CD4-positive, alpha-beta T cell treated with Interleukin-17A for 1 hour (primary cell): Measurements from ENCODE around the gene CCDC141.

ENCODE experiments used
- DNase-seq: peaks from one replicate; pipeline ENCODE4 v3.0.0-alpha.2; 2020

Gene CCDC141

DNA sequence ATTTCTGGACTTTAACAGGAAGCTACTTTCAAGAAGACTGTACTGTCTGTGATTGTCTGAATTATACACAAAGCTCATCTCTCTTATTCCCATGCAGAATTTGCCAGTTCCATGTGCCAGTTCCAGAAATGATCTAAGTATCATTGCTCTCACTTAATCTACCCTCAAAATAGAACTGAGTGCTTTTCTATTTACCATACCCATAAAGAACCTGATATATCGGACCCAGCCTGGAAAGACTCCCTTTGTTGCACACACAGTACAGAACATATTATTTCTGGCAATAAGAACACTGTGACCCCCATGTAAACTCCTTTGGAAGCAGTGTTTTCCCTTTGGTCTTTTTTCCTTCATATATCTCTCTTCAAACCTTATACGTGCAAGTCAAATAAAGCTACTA lies 140.4 kb downstream of the CCDC141 start:
- no peak for DNase-seq

DNA sequence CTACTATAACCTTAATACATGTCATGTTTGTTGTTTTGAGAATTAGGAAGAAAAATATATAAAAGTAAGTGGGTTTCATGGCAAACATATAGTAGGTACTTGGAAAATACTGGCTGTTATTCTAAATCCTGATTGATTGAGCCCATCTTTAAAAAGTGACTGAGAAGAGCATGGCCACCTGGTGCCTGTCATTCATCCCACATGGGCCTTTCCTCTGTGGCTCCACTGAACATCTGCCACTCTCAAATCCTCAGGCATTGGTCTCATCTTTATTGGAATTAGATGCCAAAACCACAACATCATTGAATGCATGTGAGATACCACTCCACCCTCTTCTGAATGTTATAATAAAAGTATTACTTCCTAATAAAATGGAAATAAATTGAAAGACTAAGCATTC lies 141.1 kb downstream of the CCDC141 start:
- no peak for DNase-seq

DNA sequence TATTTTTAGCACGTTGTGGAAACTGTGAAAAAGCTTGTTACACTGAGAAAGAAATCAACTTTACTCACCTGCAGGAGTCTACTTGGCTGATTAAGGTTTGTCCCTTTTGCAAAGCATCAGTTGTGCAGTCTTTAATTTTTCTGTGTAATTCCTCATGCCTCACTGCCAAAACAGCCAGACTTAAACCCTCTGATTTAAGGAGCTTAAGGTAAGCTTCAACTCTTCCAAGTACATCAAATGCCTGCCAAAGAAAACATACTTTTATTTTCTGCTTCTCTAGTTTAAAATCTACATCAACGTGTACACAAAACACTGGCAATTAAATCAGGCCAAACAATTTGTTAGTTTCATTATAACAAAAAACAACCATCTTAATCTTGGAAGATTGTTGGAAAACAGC lies 144.7 kb downstream of the CCDC141 start:
- DNase-seq, result no peak

DNA sequence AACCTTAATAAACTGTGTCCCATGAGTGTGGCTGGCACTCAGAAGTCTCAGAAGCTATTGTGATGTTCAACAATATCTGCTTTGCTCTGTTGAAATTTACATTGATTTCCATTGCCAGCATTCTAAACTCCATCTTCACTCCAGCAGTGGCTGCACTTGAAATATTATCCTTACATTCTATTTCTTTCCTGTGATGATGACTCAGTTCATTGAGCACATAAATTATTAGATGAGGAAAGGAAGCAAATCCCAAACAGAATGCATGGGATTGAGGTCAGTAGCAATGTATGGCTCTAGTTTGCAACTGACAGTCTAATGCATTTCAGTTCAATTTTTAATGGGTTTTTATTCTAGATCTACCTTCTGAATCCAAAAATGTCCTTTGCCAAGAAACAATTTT lies 150.3 kb downstream of the CCDC141 start:
- no peak for DNase-seq

DNA sequence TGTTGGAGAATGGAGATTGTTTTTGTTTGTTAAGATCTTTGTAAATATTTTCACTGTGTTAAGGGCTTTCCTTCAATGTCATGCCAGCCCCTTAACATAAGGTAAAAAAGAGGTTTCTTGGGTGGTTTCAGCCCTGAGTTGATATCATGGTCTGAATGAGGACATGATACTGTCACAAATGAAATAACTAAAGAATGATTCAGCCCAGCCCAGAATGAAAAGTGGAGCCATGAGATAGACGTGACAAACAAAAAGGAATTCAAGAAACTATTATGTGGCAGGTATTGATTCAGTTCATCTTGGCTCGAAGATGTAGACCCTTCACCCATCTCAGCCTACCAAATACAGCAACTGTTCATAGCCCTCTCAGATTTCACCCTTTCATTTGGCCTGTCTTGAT lies 154.1 kb downstream of the CCDC141 start:
- no peak for DNase-seq

DNA sequence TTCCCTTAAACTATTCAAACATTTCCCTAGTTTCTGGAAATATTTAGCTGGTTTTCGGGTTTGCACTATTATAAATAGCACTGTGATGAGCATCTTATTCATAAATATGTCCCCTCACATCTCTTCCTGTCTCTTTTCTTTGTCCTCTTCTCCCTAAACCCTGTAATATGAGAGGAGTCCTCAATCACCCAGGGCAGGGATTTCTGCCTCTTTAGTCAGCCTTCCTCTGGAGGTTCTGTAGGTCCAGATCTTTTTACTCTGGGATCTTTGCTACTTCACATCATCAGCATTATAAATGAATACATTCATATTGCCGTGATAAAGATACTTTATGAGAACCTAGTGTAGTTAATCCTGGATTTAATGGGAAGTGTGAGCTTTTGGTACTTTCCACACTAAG lies 154.8 kb downstream of the CCDC141 start:
- DNase-seq, result no peak

DNA sequence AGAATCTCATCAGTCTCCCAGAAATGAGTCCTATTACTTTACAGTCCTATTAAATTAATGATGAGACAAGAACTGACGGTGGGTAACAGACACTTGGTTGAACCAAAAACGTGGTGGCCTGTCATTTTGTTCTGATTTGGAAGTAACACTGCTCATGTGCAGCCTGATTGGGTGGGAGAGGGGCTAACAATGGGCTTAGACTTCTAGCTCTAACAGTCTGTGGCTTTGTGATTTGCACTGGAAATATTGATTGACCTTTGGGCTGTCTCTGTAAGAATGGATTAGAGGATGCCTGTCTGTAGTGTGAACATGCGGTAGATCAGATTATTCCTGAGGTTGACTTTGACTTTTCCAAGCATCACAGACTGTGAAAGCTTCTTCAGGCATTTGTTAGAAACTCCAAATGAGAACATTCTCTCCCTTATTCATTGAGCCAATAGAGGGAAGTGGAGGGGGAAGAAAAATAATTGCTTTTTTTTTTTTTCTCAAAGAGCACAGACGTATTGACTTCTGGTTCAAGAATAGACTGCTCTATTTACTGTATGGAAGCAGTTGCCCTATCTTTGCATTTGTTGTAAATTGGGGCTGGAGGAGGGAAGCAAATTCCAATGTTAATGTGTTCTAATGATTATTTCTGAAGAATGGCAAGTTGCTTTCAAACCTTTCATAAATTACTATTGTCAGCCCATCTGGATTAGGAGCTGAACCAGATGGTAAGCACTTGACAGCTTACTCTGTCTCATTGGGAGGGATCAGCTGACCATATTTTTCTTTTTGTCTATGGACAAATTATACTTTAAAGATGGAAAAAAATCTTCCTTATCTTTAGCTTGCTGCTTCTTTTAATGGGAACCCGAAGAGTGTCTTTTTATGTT lies 156.9 kb downstream of the CCDC141 start:
- no peak for DNase-seq

DNA sequence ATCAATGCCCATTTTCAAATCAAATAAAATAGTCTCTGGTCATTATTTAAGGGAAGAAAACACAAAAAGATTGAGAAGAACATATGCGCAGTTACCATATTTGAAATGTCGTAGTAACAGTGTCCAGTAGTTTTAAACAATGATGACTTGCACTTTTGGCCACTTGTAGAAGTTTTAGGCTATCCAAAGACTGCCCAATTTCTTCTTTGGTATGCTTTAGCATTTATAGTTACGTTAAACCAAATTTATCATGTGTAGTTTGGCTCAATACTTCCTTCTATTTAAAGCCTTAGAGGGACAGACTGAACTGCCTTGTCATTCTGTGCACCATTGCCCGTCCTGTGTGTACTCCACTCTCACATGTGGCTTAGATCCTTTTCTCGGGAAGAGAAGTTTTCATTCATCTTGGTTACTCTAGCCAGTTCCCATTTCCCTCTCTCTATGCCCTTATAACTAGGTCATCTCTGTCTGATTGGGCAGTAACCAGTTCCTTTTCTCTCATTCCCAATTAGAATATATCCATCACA lies 157.9 kb downstream of the CCDC141 start:
- DNase-seq, result no peak

DNA sequence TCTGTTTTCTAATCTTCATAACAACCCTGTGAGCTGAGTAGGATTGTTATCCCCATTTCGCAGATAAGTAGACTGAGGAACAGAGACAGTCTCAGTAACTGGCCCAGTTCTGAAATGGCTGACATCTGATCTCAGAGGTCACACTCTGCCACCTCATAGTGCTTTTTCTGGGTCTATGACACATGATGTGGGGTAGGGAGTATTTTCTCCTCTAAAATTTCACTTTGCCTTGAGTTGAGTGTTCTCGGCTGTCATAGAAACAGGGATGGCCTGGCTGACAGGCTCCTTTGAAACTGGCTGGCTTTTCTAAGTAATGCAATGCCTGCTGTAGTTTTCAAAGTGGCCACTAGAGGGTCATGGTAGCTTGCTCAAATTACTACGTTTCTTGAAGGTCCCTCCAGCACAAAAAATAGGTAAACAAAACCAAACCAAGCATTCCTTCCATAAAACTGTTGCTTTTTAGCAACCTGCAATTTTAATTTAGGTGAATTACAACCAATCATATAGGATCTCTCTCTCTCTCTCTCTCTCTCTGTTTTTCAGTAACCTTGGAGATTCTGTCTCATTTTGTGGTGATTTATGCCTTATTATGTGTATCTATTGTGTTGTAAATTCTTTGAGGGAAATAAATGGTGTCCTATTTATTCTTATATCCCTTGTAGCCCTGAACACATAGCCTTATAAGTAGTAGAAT lies 158.5 kb downstream of the CCDC141 start:
- peak; percentile 61 for DNase-seq

DNA sequence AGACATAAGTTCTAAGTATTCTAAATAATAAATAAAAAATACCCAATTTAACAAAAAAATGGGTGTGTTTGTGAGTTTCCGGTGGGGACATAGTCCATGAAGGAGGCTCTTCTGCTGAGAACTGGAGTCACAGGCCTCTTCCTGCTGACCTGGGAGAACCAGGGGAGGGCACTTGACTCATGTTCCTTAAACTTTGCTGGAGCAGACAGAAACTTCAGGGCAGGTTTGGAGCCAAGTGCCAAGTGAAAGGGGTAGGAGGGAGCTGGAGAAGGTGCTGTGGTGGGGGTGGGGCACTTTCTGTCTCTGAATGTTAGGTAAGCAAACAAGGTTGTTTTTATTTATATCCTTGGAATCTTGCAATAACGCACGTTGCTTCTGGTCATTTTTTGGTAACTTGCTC lies 163.9 kb downstream of the CCDC141 start:
- no peak for DNase-seq

DNA sequence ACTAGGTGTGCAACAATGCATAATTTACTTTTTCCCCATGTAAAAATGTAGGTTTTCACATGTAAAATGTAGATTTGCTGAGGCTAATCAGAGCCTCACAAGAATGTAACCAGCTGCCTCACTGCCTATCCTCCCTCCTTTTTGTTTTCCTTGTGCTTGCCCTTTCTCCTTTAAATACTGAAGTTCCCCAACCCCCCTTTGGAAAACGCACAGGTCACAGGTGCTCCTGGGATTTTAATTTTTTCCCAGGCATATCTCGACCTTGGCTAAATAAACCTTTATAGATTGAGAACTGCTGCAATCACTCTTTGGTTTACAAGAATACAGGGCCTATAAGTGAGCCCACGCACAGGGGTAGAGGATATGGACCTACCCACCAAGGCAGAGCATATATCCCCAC lies 165.5 kb downstream of the CCDC141 start:
- DNase-seq, result no peak

DNA sequence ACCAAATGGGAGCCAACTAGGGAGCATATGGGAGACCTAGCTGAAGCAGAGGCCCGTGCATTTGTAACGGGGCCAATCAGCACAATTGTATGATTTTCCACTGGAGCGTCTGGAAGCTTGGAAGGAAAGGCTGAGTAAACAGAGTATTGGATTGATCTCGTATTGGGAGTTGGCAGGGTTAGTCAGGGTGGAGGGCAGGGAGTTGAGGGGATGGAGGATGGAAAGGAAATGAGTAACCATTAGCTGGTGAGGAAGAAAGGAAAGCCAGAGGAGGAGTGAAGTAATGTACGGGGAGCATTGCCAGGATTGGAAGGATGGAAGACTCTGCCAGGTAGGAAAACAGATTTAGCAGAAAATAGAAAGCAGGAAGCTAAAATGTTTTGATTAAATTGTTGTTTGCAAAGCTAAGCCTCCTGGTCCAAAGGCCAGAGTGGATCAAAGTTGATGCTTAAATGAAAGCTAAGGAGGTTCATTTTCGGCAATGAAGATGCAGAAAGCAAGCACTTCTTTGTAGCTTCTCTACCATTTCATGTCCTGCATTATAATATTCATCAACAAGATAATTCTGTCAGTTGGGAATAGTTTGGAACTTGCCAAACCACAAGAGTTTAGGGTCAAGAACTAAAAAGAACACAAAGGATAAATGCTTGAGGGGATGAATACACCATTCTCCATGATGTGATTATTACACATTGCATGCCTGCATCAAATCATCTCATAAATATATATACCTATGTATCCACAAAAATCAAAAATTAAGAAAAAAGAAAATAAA lies 167.1 kb downstream of the CCDC141 start:
- no peak for DNase-seq

DNA sequence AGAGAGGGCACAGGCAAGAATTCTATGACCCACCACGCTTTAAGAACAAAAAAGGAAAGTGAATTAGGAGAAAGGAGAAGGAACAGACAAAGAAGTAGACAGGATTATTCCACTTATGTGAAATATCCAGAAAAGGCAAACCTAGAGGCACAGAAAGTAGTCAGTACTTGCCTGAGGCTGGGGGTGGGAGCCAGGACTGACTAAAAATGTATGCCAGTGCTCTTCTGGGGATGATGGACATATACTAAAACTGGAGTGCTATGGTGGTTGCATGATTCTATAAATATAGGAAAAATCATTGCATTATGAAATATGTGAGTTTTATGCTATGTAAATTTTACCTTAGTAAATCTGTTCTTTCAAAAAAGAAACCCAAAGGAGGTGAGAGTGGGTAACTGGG lies 168.9 kb downstream of the CCDC141 start:
- DNase-seq, result no peak

DNA sequence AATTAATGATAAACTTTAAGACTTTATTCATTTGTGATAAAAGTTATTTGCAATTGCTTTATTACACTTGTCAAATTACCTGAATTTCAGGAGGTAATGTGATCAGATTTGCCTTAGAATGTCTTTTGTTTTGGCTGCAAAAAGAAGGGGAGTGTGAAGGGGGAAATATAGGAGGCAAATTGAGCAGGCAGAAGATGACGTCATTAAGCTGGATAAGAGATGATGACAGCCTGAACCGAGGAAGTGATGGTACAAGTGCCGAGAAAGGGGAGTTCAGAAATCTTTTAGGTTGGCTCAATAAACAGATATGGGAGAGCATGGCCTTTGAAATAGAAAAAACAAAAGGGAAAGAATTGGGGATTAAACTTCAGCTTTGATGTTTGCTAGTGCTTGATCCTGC lies 169.7 kb downstream of the CCDC141 start:
- DNase-seq, result no peak

DNA sequence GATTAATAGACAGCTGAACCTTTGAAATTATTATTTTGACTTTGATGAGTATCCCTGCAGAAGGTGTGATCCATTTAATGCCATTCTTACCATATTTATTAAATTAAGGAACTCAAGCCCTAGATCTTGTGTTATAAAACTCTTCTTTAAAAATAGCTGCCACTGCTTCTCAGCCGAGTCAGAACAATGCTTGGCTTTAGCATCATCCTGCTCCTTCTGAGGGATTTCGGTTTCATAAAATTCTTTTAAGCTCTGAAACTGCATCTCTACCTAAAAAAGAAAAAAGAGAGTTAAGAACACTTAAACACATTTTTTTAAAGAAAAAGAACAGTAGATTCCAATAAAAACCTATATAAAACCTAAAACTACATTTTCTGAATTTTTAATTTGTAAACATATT lies 172.1 kb downstream of the CCDC141 start:
- DNase-seq, result no peak

DNA sequence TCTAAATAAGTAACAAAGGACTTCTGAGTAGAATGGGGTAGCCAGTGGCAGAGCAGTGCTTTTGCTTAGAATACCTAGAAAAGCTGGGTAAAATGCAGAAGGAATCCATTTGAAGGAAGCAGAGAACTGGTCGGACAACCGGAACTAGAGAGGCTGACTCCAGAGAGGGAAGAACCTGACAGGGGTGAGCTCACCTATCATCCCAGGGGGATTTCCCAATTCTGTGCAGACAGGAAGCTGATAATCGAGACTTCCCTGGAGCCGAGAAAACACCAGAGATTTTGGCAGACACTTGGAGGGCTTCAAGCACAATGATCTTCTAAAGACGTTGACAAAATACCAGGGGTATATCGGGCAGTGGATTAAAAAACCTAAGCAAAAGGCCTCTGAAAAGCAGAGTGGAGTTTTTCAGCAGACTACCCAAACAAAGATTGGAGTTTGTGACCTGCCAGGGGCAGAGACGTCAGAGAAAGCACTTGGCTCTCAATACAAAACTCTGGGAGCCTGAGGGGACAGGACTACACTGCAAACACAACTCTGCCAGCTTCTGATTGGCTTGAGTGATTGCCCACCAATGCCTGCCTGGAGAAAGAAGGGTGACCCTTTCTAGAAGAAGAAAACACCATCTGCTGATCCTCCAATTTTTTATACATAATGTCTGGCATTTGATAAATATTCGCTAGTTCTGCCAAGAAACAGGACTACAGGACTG lies 175.3 kb downstream of the CCDC141 start:
- no peak for DNase-seq

DNA sequence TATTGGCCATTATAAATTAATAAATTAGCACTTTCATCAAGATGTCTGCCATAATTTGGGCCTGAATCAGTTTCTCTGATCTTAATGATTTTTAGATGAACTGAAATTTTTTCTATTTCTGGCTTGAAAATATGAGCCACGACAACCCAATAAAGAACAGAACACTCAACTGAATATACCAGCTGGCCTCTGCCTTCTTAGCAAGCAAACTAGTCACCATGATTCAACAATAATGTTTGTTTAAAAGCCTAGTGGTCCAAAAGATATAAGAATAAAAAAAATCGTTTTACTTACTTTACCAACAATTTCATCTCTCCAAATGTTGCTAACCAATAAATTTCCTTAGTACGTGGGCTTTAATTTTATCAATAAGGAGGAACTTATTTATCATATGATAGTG lies 176.0 kb downstream of the CCDC141 start:
- DNase-seq, result no peak

DNA sequence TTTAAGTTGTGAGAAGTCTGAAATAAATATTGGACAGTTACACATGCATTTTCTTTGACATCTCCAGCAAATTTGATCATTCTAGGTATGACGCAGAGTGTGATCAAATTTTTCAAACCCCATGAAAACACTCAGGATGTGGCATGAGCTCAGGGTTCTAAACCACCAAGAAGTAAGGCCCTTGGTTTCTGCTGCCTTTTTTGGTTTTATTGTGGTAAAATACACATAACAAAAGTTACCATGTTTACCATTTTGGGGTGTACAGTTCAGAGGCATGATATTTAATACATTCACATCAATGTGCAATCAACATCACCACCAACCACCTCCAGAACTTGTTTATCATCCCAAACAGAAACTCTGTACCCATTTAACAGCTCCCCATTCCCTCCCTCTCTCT lies 178.4 kb downstream of the CCDC141 start:
- no peak for DNase-seq

DNA sequence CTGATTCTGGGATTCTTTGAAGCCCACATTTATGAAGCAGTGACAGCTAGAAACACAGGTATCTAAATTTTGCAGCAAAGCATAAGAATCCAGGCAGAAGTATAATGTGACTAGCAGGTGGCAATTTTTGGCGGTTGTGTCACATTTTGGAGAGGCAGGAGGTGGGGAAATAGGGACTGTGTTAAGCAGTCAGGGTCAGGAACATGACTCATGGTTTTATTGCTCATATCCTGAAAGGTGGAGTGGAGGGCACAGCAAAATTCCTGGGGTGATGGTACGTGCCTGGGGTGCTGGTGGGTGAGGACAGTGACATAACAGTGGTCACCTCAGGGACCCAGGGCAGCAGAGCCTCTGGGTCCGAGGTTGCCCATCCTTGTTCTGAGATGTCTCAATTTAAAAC lies 179.2 kb downstream of the CCDC141 start:
- no peak for DNase-seq

DNA sequence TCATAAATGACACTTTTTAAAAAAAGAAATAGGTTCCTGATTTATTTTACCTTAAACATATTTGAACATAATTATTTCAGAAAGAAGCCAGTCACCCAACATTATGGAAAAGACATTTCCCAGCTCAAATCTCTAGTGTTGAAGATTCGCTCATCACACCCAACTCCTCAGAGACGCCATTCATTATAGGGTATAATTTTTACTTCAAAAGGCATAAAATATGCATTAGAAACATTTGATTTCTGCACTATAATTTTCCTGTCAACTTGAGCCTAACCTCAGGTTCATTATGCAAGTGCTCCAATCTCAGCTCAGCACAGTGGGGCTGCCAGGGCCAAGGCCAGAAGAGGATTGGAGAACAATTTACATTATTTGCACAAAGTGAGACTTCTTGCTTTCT lies 183.9 kb downstream of the CCDC141 start:
- no peak for DNase-seq

DNA sequence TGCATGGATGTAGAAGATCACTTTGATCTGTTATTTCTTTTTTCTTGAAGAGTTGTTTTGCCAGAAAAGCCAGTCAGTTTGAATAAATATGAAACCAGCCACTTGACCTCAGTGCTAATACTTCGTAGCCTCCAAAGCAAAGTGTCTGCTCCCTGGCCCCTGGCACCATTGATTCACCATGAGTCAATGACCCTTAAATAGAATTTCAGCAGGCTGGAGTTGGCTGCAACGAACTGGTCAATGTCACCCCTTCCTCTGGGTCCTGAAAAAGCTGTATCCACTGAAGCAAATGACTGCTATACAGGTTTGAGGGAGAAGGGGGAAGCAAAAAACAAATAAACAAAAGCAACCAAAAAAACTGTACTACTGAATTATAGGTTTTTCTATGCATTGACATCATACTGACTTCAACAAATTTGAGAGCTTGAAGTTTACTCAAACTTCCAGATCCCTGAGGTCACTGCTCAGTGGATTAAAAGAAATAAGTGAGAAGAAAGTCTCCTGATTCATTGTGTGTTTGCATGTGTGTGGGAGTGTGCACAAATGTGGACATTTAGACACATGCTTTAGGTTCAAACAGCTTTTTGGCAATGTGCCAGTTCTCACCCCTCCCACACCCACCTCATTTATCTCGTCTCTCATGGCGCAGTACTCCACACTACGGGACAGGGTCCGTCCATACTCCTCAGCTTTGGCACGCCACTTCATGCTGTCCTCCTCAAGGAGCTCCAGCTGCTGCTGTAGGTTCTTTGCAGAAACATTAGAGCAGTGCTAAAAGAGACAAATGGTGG lies 184.6 kb downstream of the CCDC141 start:
- no peak for DNase-seq
